IPS-NIHi11 (cell line): ENCODE measurements around the gene WDR46.

Experiments
- DNase-seq: peaks from one replicate; pipeline ENCODE4 v3.0.0; 2012; ENCODE audit warnings: mixed read lengths, low spot score

The WDR46 gene

GRCh38 chr6:33313709-33314514, 24.9 kb upstream of the WDR46 start, which contains the start of gene TAPBP:
Gene TAPBP, minus strand, starts transcription at chr6:33314078. Its CDS starts 37 bp downstream, at chr6:33314041.
- DNase-seq, result peak; percentile 32

GRCh38 chr6:33313105-33313708, 24.2 kb upstream of the WDR46 start:
- peak; percentile 31 for DNase-seq

GRCh38 chr6:33312361-33313104, 23.5 kb upstream of the WDR46 start:
- peak; percentile 88 for DNase-seq

GRCh38 chr6:33306356-33306755, 17.3 kb upstream of the WDR46 start:
- DNase-seq, result no peak

GRCh38 chr6:33305052-33305451, 16.0 kb upstream of the WDR46 start:
- no peak for DNase-seq

- DNase-seq, result no peak
These were observed 15.2 kb upstream of the WDR46 start for GRCh38 chr6:33304216-33304615.

GRCh38 chr6:33301877-33302276, 12.8 kb upstream of the WDR46 start:
- no peak for DNase-seq

- DNase-seq, result peak; percentile 83
These were observed 10.4 kb upstream of the WDR46 start for GRCh38 chr6:33299237-33299944.

- peak; percentile 55 for DNase-seq
These were observed 9.8 kb upstream of the WDR46 start, which contains the start of gene RGL2 for GRCh38 chr6:33298773-33299236. Gene RGL2, minus strand, starts transcription at chr6:33298942. Its CDS starts 332 bp downstream, at chr6:33298610.

GRCh38 chr6:33297956-33298772, 9.1 kb upstream of the WDR46 start:
- peak; percentile 77 for DNase-seq

- peak; percentile 89 for DNase-seq
These were observed 8.4 kb upstream of the WDR46 start for GRCh38 chr6:33297406-33297955.

GRCh38 chr6:33296797-33297405, 7.9 kb upstream of the WDR46 start:
- no peak for DNase-seq

- no peak for DNase-seq
These were observed 6.8 kb upstream of the WDR46 start for GRCh38 chr6:33295621-33296369.

GRCh38 chr6:33294086-33294823, 5.2 kb upstream of the WDR46 start:
- DNase-seq, result no peak

- no peak for DNase-seq
These were observed 4.1 kb upstream of the WDR46 start for GRCh38 chr6:33292996-33293682.

- DNase-seq, result no peak
These were observed 1.4 kb upstream of the WDR46 start for GRCh38 chr6:33290459-33290858.

GRCh38 chr6:33289784-33290315, 811 bp upstream of the WDR46 start:
- no peak for DNase-seq
